K562 (cell line): Measurements from ENCODE around the gene MMP15. TPM values are rescaled to one million over a fixed set of nuclear protein-coding genes. Genes with fewer than 3 reads are reported as not detected.

Experiments used
- ATAC-seq: fragments of 200-7000 bp; cut with Tn5 transposase; 3 replicates; pipeline ENCODE4 v1.9.1; 2020; ENCODE audit warnings: moderate library complexity
- BruUV-seq: library from RNA; stranded (reverse); fragments of 400-500 nt; replicated peaks from 2 replicates; lab custom pipeline; 2021; lab: Mats Ljungman, UMichigan
- CTCF ChIA-PET: fragments of 300-600 bp; formaldehyde crosslinking; extraction: SDS; loops from one replicate; lab custom pipeline; 2021; ENCODE audit warnings: low intra/inter-chr PET ratio; lab: Yijun Ruan, JAX
- POLR2A ChIA-PET: fragments of 300-600, 350-650 bp; sonication (Branson Sonifier 250); formaldehyde crosslinking; extraction: SDS; loops from one replicate; lab custom pipeline; 2021; ENCODE audit warnings: antibody characterized with exemption, inconsistent platforms; lab: Yijun Ruan, JAX
- DNase-seq, 4 experiments: peaks; one replicate each; pipeline versions ENCODE4 v3.0.0 to v3.0.0-alpha.2; 2011 to 2018; ENCODE audit warnings: low spot score in 3 of 4, mixed read lengths in 3 of 4; ENCODE audit errors: extremely low read depth in 1 of 4
- FAIRE-seq: peaks from 2 replicates; lab custom pipeline; 2011; peaks lifted over from hg19 to GRCh38; lab: Jason Lieb, UNC
- H2AFZ ChIP-seq: 2 replicates; pipeline ENCODE4 v1.6.0; 2011; ENCODE audit warnings: low read depth, low read length, control low read depth, inconsistent platforms
- H3K27ac ChIP-seq: fragments of 200-600 bp; 3 replicates; pipeline ENCODE4 v1.8.0; 2011; ENCODE audit warnings: low read depth, mild to moderate bottlenecking, control low read depth, inconsistent platforms, low read length, moderate library complexity, mixed read lengths; ENCODE audit errors: extremely low read depth
- H3K27me3 ChIP-seq, 2 experiments: fragments of 300-600 bp in 1 of 2; 2 replicates in 1 of 2; 3 replicates in 1 of 2; pipeline versions ENCODE4 v1.6.0 to v1.8.0; 2011; ENCODE audit warnings: inconsistent platforms in 2 of 2, low read length in 2 of 2, mild to moderate bottlenecking in 1 of 2, mixed read lengths in 1 of 2, moderate library complexity in 1 of 2; ENCODE audit not compliant: control insufficient read depth in 2 of 2, insufficient read depth in 2 of 2
- H3K36me3 ChIP-seq: fragments of 300-600 bp; 3 replicates; pipeline ENCODE4 v1.8.0; 2011; ENCODE audit warnings: mild to moderate bottlenecking, low read length, inconsistent platforms; ENCODE audit not compliant: control insufficient read depth, insufficient read depth
- H3K4me1 ChIP-seq, 2 experiments: fragments of 200-600 bp in 1 of 2; replicated peaks in 1 of 2; 2 replicates in 1 of 2; 3 replicates in 1 of 2; pipeline versions ENCODE4 v1.5.1 to v1.8.0; 2011; ENCODE audit warnings: inconsistent platforms in 2 of 2, low read length in 2 of 2, mild to moderate bottlenecking in 1 of 2, mixed read lengths in 1 of 2, moderate library complexity in 1 of 2; ENCODE audit not compliant: control insufficient read depth in 2 of 2, insufficient read depth in 2 of 2
- H3K4me2 ChIP-seq: 2 replicates; pipeline ENCODE4 v1.6.1; 2011; ENCODE audit warnings: low read length, control low read depth, inconsistent platforms, mixed read lengths; ENCODE audit not compliant: insufficient read depth
- H3K4me3 ChIP-seq: fragments of 200-600 bp; sonication (generic), shearing (Covaris generic); 2 replicates; pipeline ENCODE4 v1.5.1; 2016; ENCODE audit warnings: control low read depth, inconsistent platforms
- H3K79me2 ChIP-seq: fragments of 200-600 bp; 3 replicates; pipeline ENCODE4 v1.8.0; 2011; ENCODE audit warnings: low read length, inconsistent platforms; ENCODE audit not compliant: control insufficient read depth, insufficient read depth
- H3K9ac ChIP-seq, 2 experiments: 2 replicates each; pipeline versions ENCODE4 v1.6.0 to v1.6.1; 2011; ENCODE audit warnings: low read depth in 2 of 2, low read length in 2 of 2, control low read depth in 1 of 2, inconsistent platforms in 1 of 2, mild to moderate bottlenecking in 1 of 2, mixed read lengths in 1 of 2; ENCODE audit not compliant: insufficient read depth in 1 of 2
- H3K9me1 ChIP-seq: one replicate; pipeline ENCODE4 v1.6.0; 2011; ENCODE audit warnings: inconsistent platforms, mild to moderate bottlenecking, low read length, moderate library complexity; ENCODE audit not compliant: control insufficient read depth, insufficient read depth
- H3K9me3 ChIP-seq: replicated peaks from 2 replicates; pipeline ENCODE4 v1.5.1; 2011; ENCODE audit warnings: low read depth, low read length, inconsistent platforms; ENCODE audit not compliant: control insufficient read depth, insufficient read depth
- H4K20me1 ChIP-seq: replicated peaks from 2 replicates; pipeline ENCODE4 v1.6.1; 2011; ENCODE audit warnings: low read length, inconsistent platforms, mixed read lengths; ENCODE audit not compliant: control insufficient read depth, insufficient read depth
- ARID1B ChIP-seq: fragments of 450-650 bp; IDR thresholded peaks from 2 replicates; pipeline ENCODE4 v1.6.1; 2016; ENCODE audit warnings: antibody characterized with exemption, mild to moderate bottlenecking, inconsistent platforms
- ESRRB ChIP-seq: fragments of 250-450 bp; sonication (Bioruptor Pico); IDR thresholded peaks from 2 replicates; pipeline ENCODE4 v1.5.0; 2020; ENCODE audit warnings: mild to moderate bottlenecking, moderate library complexity, borderline replicate concordance
- FOXA1 ChIP-seq: fragments of 450-650 bp; IDR thresholded peaks from 2 replicates; pipeline ENCODE4 v1.6.1; 2016; ENCODE audit warnings: mild to moderate bottlenecking, borderline replicate concordance
- MIER1 ChIP-seq: fragments of 450-650 bp; IDR thresholded peaks from 2 replicates; pipeline ENCODE4 v1.6.1; 2016; ENCODE audit warnings: antibody characterized with exemption, mild to moderate bottlenecking, low read depth
- NFE2 ChIP-seq: IDR thresholded peaks from 2 replicates; pipeline ENCODE4 v1.6.1; 2014; ENCODE audit warnings: antibody characterized with exemption, low read depth
- SOX6 ChIP-seq: fragments of 450-650 bp; IDR thresholded peaks from 2 replicates; pipeline ENCODE4 v1.6.1; 2014; ENCODE audit warnings: mild to moderate bottlenecking
- ZNF121 ChIP-seq: sonication (generic); formaldehyde crosslinking; conservative IDR thresholded peaks from 2 replicates; pipeline ENCODE4 v1.8.0; 2022; ENCODE audit warnings: missing genetic modification reagents
- ZNF140 ChIP-seq: fragments of 250-450 bp; sonication (Bioruptor Pico); IDR thresholded peaks from 2 replicates; pipeline ENCODE4 v1.8.0; 2021; ENCODE audit warnings: moderate library complexity, mild to moderate bottlenecking, inconsistent platforms
- WGBS: fragments of 100-300 bp; shearing (Covaris generic); methylation state at CpG from one replicate; pipeline ENCODE4 v1.1.6; 2016; ENCODE audit warnings: low coverage, mixed read lengths; ENCODE audit not compliant: insufficient coverage; ENCODE audit errors: missing lambda C conversion rate; 5-methylcytosine and 5-hydroxymethylcytosine counted together
- in situ Hi-C: fragments of 300-500 bp; cut with MboI; formaldehyde crosslinking; loops from 4 replicates; pipeline ENCODE4 v1.15.0; 2018; ENCODE audit warnings: inconsistent platforms, mixed read lengths
- intact Hi-C: fragments of 100-400 bp; cut with micrococcal nuclease; formaldehyde crosslinking; loops from 2 replicates; pipeline ENCODE4 v1.14.2; 2022
- polyA plus RNA-seq, 8 experiments: library from polyadenylated mRNA; depleted of rRNA in 4 of 8; stranded (reverse) in 5 of 8; unstranded in 3 of 8; fragments of >200 nt; fragmentation: Nextera tagmentation in 2 of 8; fragmentation: Illumina TruSeq in 1 of 8; extraction: Ambion mirVana in 2 of 8; extraction: Trizol in 1 of 8; gene quantifications; 2 replicates each; pipeline versions ENCODE4 v1.2.1 to v1.2.3, GENCODE V29; 2011 to 2014; ENCODE audit warnings: inconsistent platforms in 1 of 8, missing spikeins in 1 of 8
- total RNA-seq, 7 experiments: library from RNA; depleted of rRNA in 6 of 7; stranded (reverse); fragments of >200 nt in 6 of 7; fragmentation: Illumina TruSeq in 2 of 7; extraction: Trizol in 2 of 7; gene quantifications; 2 replicates each; pipeline versions ENCODE4 v1.2.1 to v1.2.3, GENCODE V29; 2011 to 2021; ENCODE audit warnings: low replicate concordance in 1 of 7

The MMP15 gene
- total and polyA plus RNA-seq, 9 of the 15 experiments (the other 6 are each of a cell fraction or from before 2014, with no cell fraction given) = 0.01 to 20.4 (median 5.5) TPM

GRCh38 chr16:58053682-58054005 lies 28.1 kb downstream of the MMP15 start:
- 71% methylated on average over 4 of the region's 5 CpGs for WGBS
- no peaks in the 10 kb centered on the region for H3K9me1 ChIP-seq
- ChIA-PET CTCF (no interaction called here), POLR2A (no interaction called here)
- H3K27ac ChIP-seq = no peak overlapping the region
- no peak overlapping the region for H3K4me3 ChIP-seq
- FAIRE-seq (no peak), DNase-seq (no peak), ATAC-seq (no peak)
- no TSS peak for BruUV-seq
- intact Hi-C loops = no loop called here
- H4K20me1 ChIP-seq = no peaks in the 10 kb centered on the region; the same call in 1 of the 2 replicates
- peak; percentile 89 for TF ChIP-seq ZNF121 (CRISPR knock-in tag)
- no peak for TF ChIP-seq FOXA1
- in situ Hi-C loops = no loop called here
- H3K4me1 ChIP-seq = peaks cover 0 to 10% of the 10 kb centered on the region in 2 experiments; a peak in 2 of 5 replicates
- H3K36me3 ChIP-seq = no peaks in the 10 kb centered on the region
- H2AFZ ChIP-seq = no peak overlapping the region
- no peaks in the 10 kb centered on the region for H3K79me2 ChIP-seq
- no peak overlapping the region for H3K9ac ChIP-seq
- no peak overlapping the region for H3K4me2 ChIP-seq
- H3K9me3 ChIP-seq = no peaks in the 10 kb centered on the region
- H3K27me3 ChIP-seq = peaks cover 13 to 18% of the 10 kb centered on the region in 2 experiments; a peak in 3 of 5 replicates

- Histone ChIP-seq H3K4me1 (peaks cover 0 to 8% of the 10 kb centered on the region in 2 experiments; a peak in 1 of 5 replicates), H2AFZ (peak overlapping the region; percentile 60), H3K9me3 (no peaks in the 10 kb centered on the region), H4K20me1 (no peaks in the 10 kb centered on the region; the same call in 1 of the 2 replicates), H3K36me3 (no peaks in the 10 kb centered on the region), H3K27ac (no peak overlapping the region), H3K9ac (no peak overlapping the region), H3K4me3 (no peak overlapping the region), H3K79me2 (no peaks in the 10 kb centered on the region), H3K4me2 (no peak overlapping the region), H3K9me1 (no peaks in the 10 kb centered on the region), H3K27me3 (peaks cover 13 to 18% of the 10 kb centered on the region in 2 experiments; a peak in 3 of 5 replicates)
- DNase-seq (no peak), ATAC-seq (no peak), FAIRE-seq (no peak)
- ChIA-PET CTCF (no interaction called here), POLR2A (no interaction called here)
- intact Hi-C loops = no loop called here
- in situ Hi-C loops = no loop called here
- TF ChIP-seq SOX6 = 0 out of 2 replicates have a peak, but pooled peaks have one; percentile 30
- no peak for TF ChIP-seq NFE2
- TF ChIP-seq ARID1B = no peak
- no peak for TF ChIP-seq ZNF140 (CRISPR knock-in tag)
- no peak for TF ChIP-seq MIER1
- no peak for TF ChIP-seq ESRRB (CRISPR knock-in tag)
- 9% methylated on average over 10 of the region's 10 CpGs for WGBS
- no TSS peak for BruUV-seq
These were observed 28.7 kb downstream of the MMP15 start for GRCh38 chr16:58054289-58054688.
